Bronchial epithelial cell (primary cell): Measurements from ENCODE around the gene ADGRA1. TPM values are rescaled to one million over a fixed set of nuclear protein-coding genes. Genes with fewer than 3 reads are reported as not detected.

Source experiments
- DNase-seq: peaks from one replicate; pipeline ENCODE4 v3.0.0-alpha.2; 2010; ENCODE audit warnings: low read depth
- FAIRE-seq: peaks from 2 replicates; lab custom pipeline; 2011; peaks lifted over from hg19 to GRCh38; lab: Jason Lieb, UNC
- H3K27me3 ChIP-seq: 2 replicates; pipeline ENCODE4 v1.5.1; 2011; ENCODE audit warnings: low read length; ENCODE audit not compliant: control insufficient read depth, insufficient read depth
- H3K36me3 ChIP-seq: 2 replicates; pipeline ENCODE4 v1.5.1; 2011; ENCODE audit warnings: low read length; ENCODE audit not compliant: control insufficient read depth, insufficient read depth
- H3K4me3 ChIP-seq: 2 replicates; pipeline ENCODE4 v1.5.1; 2011; ENCODE audit warnings: mild to moderate bottlenecking, low read depth, low read length, control low read depth
- CTCF ChIP-seq: IDR thresholded peaks from 2 replicates; pipeline ENCODE4 v1.5.1; 2011; ENCODE audit warnings: mild to moderate bottlenecking, moderate library complexity, low read length, control low read depth, inconsistent platforms; ENCODE audit not compliant: insufficient read depth, severe bottlenecking
- total RNA-seq: library from RNA; depleted of rRNA; stranded (reverse); fragments of >200 nt; gene quantifications from 2 replicates; pipeline ENCODE4 v1.2.1, GENCODE V29; 2014

Gene ADGRA1
- total RNA-seq, 1 donor from 2014 or later: not detected

DNA sequence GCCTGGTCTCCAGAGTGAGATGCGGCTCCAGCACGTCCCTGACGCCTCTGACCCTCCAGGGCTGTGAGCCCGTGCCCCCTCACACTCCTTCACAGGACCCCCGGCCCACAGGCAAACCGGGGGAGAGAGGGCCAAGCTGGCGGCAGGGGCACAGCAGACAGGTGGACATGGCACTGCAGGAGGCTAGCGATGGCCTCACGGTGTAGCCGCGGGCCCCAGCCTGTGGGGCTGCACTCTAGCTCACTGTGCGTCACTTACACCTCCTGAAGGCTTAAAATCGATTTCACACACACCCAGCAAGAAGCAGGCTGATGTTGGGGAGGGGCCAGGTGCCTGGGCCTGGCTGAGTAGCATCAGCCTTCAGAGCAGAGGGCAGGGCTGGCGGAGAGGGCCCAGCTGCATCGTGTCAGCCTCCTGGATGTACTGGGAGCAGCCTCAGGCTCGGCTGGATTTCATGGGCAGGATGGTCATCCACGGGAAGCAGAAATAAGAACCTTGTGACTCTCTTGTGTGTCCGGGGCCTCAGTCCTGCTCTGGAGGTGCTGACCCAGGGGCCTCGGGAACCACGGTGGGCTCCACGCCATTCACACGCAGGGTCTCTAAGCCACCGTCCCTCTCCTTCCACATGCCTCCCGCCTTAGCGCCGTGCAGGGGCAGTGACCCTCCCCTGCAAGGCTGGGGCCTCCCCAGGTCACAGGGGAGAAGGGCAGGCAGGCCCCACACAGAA lies 52.9 kb downstream of the ADGRA1 start:
- no peak for TF ChIP-seq CTCF
- no peaks in the 10 kb centered on the region for H3K36me3 ChIP-seq
- H3K4me3 ChIP-seq: no peak overlapping the region
- no peaks in the 10 kb centered on the region for H3K27me3 ChIP-seq
- no peak for DNase-seq
- no peak for FAIRE-seq

- H3K4me3 ChIP-seq: no peak overlapping the region
- no peaks in the 10 kb centered on the region for H3K27me3 ChIP-seq
- DNase-seq (no peak), FAIRE-seq (no peak)
- TF ChIP-seq CTCF: no peak
- H3K36me3 ChIP-seq: no peaks in the 10 kb centered on the region
Measured at GRCh38 chr10:133141144-133141957, 53.6 kb downstream of the ADGRA1 start.

DNA sequence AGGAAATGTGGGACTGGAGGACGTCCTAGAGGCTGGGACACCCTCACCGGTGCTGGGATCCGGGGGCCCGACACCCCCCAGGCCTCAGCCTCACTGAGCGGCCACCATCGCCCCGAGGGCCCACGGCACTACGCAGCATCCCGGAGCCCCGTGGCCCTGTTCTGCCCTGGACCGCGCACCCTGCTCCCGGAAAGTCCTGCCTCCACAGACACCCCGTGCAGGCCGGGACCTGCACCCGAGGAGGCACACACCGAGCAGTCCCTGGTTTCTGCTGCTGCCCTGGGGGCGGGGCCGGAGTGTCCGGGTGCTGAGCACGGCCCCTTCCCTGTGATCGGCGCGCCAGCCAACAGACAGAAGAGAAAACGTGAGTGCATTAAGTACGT lies 54.2 kb downstream of the ADGRA1 start:
- DNase-seq (no peak), FAIRE-seq (no peak)
- no peak overlapping the region for H3K4me3 ChIP-seq
- H3K36me3 ChIP-seq: no peaks in the 10 kb centered on the region
- no peaks in the 10 kb centered on the region for H3K27me3 ChIP-seq
- no peak for TF ChIP-seq CTCF

- FAIRE-seq: no peak
- TF ChIP-seq CTCF: no peak
- H3K27me3 ChIP-seq: no peaks in the 10 kb centered on the region
- H3K4me3 ChIP-seq: no peak overlapping the region
- no peaks in the 10 kb centered on the region for H3K36me3 ChIP-seq
- no peak for DNase-seq
Measured at GRCh38 chr10:133142523-133143199, 54.9 kb downstream of the ADGRA1 start.

DNA sequence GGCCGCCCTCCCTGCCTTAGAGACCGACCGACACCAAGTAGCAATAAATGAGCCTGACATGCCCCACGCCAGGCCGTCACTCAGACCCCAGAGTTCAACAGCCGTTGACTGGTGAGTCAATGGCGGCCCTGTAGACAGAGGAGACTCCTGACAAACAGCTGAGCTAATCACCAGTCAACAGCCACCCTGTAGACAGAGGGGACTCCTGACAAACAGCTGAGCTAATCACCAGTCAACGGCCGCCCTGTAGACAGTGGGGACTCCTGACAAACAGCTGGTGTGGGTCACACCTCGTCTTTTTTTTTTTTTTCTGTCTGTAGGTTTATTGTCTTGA lies 55.4 kb downstream of the ADGRA1 start:
- no peak for TF ChIP-seq CTCF

More for the DNA sequence above, 55.4 kb downstream of the ADGRA1 start:
- DNase-seq: no peak
- H3K36me3 ChIP-seq: no peaks in the 10 kb centered on the region
- H3K27me3 ChIP-seq: no peaks in the 10 kb centered on the region
- FAIRE-seq: no peak
- no peak overlapping the region for H3K4me3 ChIP-seq
